GM12891 (cell line): ENCODE results near the gene CAMTA1.

Experiments
- PAX5 ChIP-seq: IDR thresholded peaks from 2 replicates; pipeline ENCODE4 v1.6.1; 2011; ENCODE audit warnings: low read length, moderate library complexity, mild to moderate bottlenecking; ENCODE audit not compliant: insufficient read depth, severe bottlenecking
- POLR2A ChIP-seq: IDR thresholded peaks from 2 replicates; pipeline ENCODE4 v1.6.1; 2011; ENCODE audit warnings: low read depth, low read length, control low read depth
- POLR2AphosphoS5 ChIP-seq: IDR thresholded peaks from 2 replicates; pipeline ENCODE4 v1.6.1; 2011; ENCODE audit warnings: low read depth, low read length, control low read depth
- SPI1 ChIP-seq: IDR thresholded peaks from 2 replicates; pipeline ENCODE4 v1.6.1; 2011; ENCODE audit warnings: low read depth, low read length, control low read depth
- TAF1 ChIP-seq: IDR thresholded peaks from 2 replicates; pipeline ENCODE4 v1.6.1; 2011; ENCODE audit warnings: low read depth, low read length, control low read depth

- TF ChIP-seq POLR2A (no peak), POLR2AphosphoS5 (no peak), TAF1 (no peak), PAX5 (no peak), SPI1 (no peak)
These were observed 184.5 kb downstream of the CAMTA1 start for GRCh38 chr1:6969762-6970161.
